Neural crest cell (in vitro differentiated cells): ENCODE measurements around the gene ZSCAN1. TPM values are rescaled to one million over a fixed set of nuclear protein-coding genes. Genes with fewer than 3 reads are reported as not detected.

ENCODE experiments used
- DNase-seq: peaks from one replicate; pipeline ENCODE4 v3.0.0; 2021; ENCODE audit warnings: low read depth, mixed read lengths, low spot score
- H3K27ac Mint-ChIP-seq: one replicate; pipeline ENCODE4 v1.8.0; 2021; ENCODE audit warnings: mild to moderate bottlenecking, mixed read lengths; ENCODE audit not compliant: unreplicated experiment
- H3K27me3 Mint-ChIP-seq: 2 replicates; pipeline ENCODE4 v1.8.0; 2021; ENCODE audit warnings: low read depth, mild to moderate bottlenecking, mixed read lengths
- H3K36me3 Mint-ChIP-seq: 2 replicates; pipeline ENCODE4 v1.8.0; 2021; ENCODE audit warnings: low read depth, mild to moderate bottlenecking, mixed read lengths
- H3K4me1 Mint-ChIP-seq: 2 replicates; pipeline ENCODE4 v1.8.0; 2021; ENCODE audit warnings: mixed read lengths
- H3K4me3 Mint-ChIP-seq: one replicate; pipeline ENCODE4 v1.8.0; 2021; ENCODE audit warnings: mild to moderate bottlenecking, mixed read lengths
- H3K9me3 Mint-ChIP-seq: 2 replicates; pipeline ENCODE4 v1.8.0; 2021; ENCODE audit warnings: mixed read lengths
- CTCF ChIP-seq: fragments of 200-600 bp; sonication (generic); conservative IDR thresholded peaks from 2 replicates; pipeline ENCODE4 v1.5.0; 2021; ENCODE audit warnings: antibody characterized with exemption, mild to moderate bottlenecking
- total RNA-seq: library from RNA; stranded (reverse); gene quantifications from 2 replicates; pipeline ENCODE4 v1.2.1, GENCODE V29; 2021

ZSCAN1 gene
- total RNA-seq, 1 donor from 2014 or later = 7.6 TPM

GRCh38 chr19:58063712-58064111, 29.9 kb downstream of the ZSCAN1 start:
- H3K36me3 Mint-ChIP-seq = peaks cover 66% of the 10 kb centered on the region
- H3K27ac Mint-ChIP-seq = no peak overlapping the region
- peaks cover 3% of the 10 kb centered on the region for H3K4me1 Mint-ChIP-seq
- H3K9me3 Mint-ChIP-seq = peaks cover 31% of the 10 kb centered on the region
- H3K4me3 Mint-ChIP-seq = no peak overlapping the region
- TF ChIP-seq CTCF = no peak
- DNase-seq = no peak
- no peaks in the 10 kb centered on the region for H3K27me3 Mint-ChIP-seq

- Mint-ChIP-seq H3K27ac (no peak overlapping the region), H3K9me3 (peaks cover 37% of the 10 kb centered on the region), H3K4me1 (no peaks in the 10 kb centered on the region), H3K27me3 (no peaks in the 10 kb centered on the region), H3K36me3 (peaks cover 68% of the 10 kb centered on the region), H3K4me3 (no peak overlapping the region)
- TF ChIP-seq CTCF = no peak
- DNase-seq = no peak
Observed at GRCh38 chr19:58067240-58067912, 33.6 kb downstream of the ZSCAN1 start.

- no peak for DNase-seq
- no peak overlapping the region for H3K4me3 Mint-ChIP-seq
- H3K36me3 Mint-ChIP-seq = peaks cover 30% of the 10 kb centered on the region
- no peaks in the 10 kb centered on the region for H3K4me1 Mint-ChIP-seq
- TF ChIP-seq CTCF = no peak
- no peaks in the 10 kb centered on the region for H3K27me3 Mint-ChIP-seq
- peaks cover 26% of the 10 kb centered on the region for H3K9me3 Mint-ChIP-seq
- no peak overlapping the region for H3K27ac Mint-ChIP-seq
Observed at GRCh38 chr19:58079792-58080191, 46.0 kb downstream of the ZSCAN1 start.

GRCh38 chr19:58083021-58083420, 49.2 kb downstream of the ZSCAN1 start:
- Mint-ChIP-seq H3K36me3 (peaks cover 39% of the 10 kb centered on the region), H3K4me3 (no peak overlapping the region), H3K9me3 (peaks cover 23% of the 10 kb centered on the region), H3K27me3 (no peaks in the 10 kb centered on the region), H3K27ac (peak overlapping the region; percentile 43), H3K4me1 (no peaks in the 10 kb centered on the region)
- DNase-seq = no peak
- no peak for TF ChIP-seq CTCF

GRCh38 chr19:58084596-58085347, 50.9 kb downstream of the ZSCAN1 start:
- Mint-ChIP-seq H3K27ac (no peak overlapping the region), H3K9me3 (peaks cover 19% of the 10 kb centered on the region), H3K4me3 (no peak overlapping the region), H3K36me3 (peaks cover 46% of the 10 kb centered on the region), H3K4me1 (no peaks in the 10 kb centered on the region), H3K27me3 (no peaks in the 10 kb centered on the region)
- no peak for DNase-seq
- TF ChIP-seq CTCF = no peak
